Measurements from ENCODE around the gene PHLPP2. TPM values are rescaled to one million over a fixed set of nuclear protein-coding genes. Genes with fewer than 3 reads are reported as not detected.

Gene PHLPP2
- total RNA-seq, 6 experiments from 2014 or later: 2.3 to 9.8 (median 5.6) TPM

DNA sequence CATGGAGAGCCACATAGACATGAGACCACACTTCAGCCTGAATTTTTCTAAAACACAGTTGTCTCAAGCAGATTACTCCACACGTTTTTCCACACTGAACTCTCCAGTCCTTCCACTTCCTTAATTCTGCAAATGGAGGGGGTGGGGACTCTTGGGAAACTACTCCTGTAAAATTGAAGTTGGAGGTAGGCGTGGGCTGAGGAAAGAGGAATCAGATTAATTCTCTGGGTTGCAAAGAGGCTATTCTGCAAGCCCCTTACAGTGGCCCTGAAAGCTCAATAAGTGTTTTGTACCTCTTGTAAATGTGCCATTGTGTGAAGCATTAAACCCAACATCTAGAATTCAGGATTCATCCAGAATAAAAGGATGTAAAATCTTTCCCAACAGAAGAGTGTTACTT lies 88.9 kb downstream of the PHLPP2 start:
- H3K4me1 ChIP-seq: no peaks in the 10 kb centered on the region
- H3K36me3 ChIP-seq: no peaks in the 10 kb centered on the region
- H3K27me3 ChIP-seq: no peaks in the 10 kb centered on the region
- no peak overlapping the region for H3K4me3 ChIP-seq
- WGBS (ENCODE audit: insufficient coverage, low coverage, low lambda C conversion rate, missing lambda C conversion rate): 56% methylated on average over 2 of the region's 2 CpGs
- no peak for TF ChIP-seq POLR2A (IDR thresholded peaks at IDR 0.05)
- TF ChIP-seq, protein P1, sequence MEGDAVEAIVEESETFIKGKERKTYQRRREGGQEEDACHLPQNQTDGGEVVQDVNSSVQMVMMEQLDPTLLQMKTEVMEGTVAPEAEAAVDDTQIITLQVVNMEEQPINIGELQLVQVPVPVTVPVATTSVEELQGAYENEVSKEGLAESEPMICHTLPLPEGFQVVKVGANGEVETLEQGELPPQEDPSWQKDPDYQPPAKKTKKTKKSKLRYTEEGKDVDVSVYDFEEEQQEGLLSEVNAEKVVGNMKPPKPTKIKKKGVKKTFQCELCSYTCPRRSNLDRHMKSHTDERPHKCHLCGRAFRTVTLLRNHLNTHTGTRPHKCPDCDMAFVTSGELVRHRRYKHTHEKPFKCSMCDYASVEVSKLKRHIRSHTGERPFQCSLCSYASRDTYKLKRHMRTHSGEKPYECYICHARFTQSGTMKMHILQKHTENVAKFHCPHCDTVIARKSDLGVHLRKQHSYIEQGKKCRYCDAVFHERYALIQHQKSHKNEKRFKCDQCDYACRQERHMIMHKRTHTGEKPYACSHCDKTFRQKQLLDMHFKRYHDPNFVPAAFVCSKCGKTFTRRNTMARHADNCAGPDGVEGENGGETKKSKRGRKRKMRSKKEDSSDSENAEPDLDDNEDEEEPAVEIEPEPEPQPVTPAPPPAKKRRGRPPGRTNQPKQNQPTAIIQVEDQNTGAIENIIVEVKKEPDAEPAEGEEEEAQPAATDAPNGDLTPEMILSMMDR (IDR thresholded peaks at IDR 0.05): no peak
- ATAC-seq (no peak), DNase-seq (no peak)
- intact Hi-C loops (cut with DNase I): no loop called here
- no peaks in the 10 kb centered on the region for H3K9me3 ChIP-seq
- H3K27ac ChIP-seq: no peak overlapping the region

DNA sequence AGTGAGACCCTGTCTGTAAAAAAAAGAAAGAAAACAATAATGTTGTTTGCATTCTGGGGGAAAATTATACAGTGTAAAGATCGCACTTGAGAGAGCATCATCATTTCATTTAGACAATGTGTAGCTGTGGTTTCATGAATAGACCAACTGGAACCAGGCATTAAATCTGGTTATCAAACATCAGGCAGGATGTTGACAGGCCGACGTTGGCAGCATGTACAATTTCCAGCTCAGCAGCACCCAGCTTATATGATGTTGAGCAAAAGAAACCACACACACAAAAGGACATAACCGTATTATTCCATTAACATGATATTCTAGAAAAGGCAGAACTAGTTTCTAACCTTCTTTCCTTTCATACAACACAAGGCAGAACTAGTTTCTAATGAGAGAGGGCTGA lies 92.7 kb downstream of the PHLPP2 start:
- Histone ChIP-seq H3K4me1 (peaks cover 0 to 3% (median 0%) of the 10 kb centered on the region in 4 donors), H3K36me3 (no peaks in the 10 kb centered on the region), H3K27ac (no peak overlapping the region), H3K9me3 (no peaks in the 10 kb centered on the region), H3K27me3 (no peaks in the 10 kb centered on the region), H3K4me3 (no peak overlapping the region)
- TF ChIP-seq, protein P1 (IDR thresholded peaks at IDR 0.05): no peak
- ATAC-seq: no peak
- WGBS (ENCODE audit: insufficient coverage, low coverage, low lambda C conversion rate, missing lambda C conversion rate): 61% methylated on average over 4 of the region's 4 CpGs
- no peak for DNase-seq
- intact Hi-C loops (cut with DNase I): no loop called here

DNA sequence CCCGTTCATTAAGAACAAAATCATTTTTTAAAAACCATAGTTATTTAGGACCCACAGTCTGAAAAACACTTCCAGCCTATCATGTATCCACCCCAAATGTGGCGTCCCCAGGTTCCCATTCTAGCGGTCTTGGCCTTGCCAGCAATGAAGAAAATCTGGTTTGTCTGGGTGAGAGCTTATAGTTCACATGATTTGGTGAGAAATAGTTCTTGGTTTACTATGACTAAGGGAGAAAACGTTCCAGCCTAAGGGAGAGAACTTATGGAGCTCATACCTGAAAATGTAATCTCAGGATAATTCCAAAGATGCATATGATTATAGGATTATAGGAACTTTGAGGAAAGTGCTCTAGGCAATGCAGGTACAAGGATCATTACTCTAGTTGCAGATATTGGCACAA lies 93.7 kb downstream of the PHLPP2 start:
- Histone ChIP-seq H3K4me3 (no peak overlapping the region), H3K9me3 (no peaks in the 10 kb centered on the region), H3K27ac (no peak overlapping the region), H3K27me3 (no peaks in the 10 kb centered on the region), H3K36me3 (no peaks in the 10 kb centered on the region), H3K4me1 (peaks cover 0 to 4% (median 0%) of the 10 kb centered on the region in 4 donors)
- DNase-seq (no peak), ATAC-seq (no peak)
- 77% methylated on average over 4 of the region's 4 CpGs for WGBS (ENCODE audit: insufficient coverage, low coverage, low lambda C conversion rate, missing lambda C conversion rate)
- TF ChIP-seq, protein P1 (IDR thresholded peaks at IDR 0.05): no peak
- no peak for TF ChIP-seq POLR2A (IDR thresholded peaks at IDR 0.05)
- intact Hi-C loops (cut with DNase I): no loop called here

DNA sequence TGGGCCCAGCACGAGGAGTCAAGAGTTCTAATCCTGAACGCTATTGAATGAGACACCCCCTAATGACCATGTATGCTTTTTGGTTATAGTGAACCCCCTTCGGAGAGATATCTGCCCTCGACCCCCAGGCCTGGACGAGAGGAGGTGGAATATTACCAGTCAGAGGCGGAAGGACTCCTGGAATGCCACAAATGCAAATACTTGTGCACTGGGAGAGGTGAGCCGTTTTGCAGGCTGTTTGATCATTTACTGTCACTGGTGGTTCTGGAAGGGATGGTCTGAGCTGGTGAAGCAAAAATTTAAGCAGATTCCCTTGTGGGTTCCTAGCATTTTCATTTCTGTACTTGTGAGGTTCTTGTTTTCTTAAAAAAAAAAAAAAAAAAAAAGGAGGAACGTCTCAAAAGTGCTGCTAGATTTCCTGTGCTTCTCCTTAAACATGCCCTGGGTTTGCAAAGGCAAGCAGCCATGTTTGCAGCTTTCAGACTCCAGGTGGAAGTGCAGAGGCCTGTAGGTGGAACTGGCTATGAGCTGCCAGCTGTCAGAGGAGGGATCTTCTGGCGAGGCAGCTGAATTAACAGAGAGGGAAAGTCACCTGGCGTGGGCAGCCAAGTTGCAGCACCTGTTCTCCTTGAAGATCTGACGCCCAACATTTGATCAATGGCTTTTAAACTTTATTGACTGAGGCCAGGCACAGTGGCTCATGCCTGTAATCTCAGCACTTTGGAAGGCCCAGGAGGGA lies 95.1 kb downstream of the PHLPP2 start:
- no peak overlapping the region for H3K27ac ChIP-seq
- H3K27me3 ChIP-seq: no peaks in the 10 kb centered on the region
- WGBS (ENCODE audit: insufficient coverage, low coverage, low lambda C conversion rate, missing lambda C conversion rate): 62% methylated on average over 2 of the region's 11 CpGs
- TF ChIP-seq POLR2A (IDR thresholded peaks at IDR 0.05): no peak
- TF ChIP-seq, protein P1 (IDR thresholded peaks at IDR 0.05): no peak
- DNase-seq (no peak), ATAC-seq (no peak)
- H3K4me3 ChIP-seq: no peak overlapping the region
- H3K4me1 ChIP-seq: peaks cover 0 to 4% (median 0%) of the 10 kb centered on the region in 4 donors
- H3K9me3 ChIP-seq: no peaks in the 10 kb centered on the region
- intact Hi-C loops (cut with DNase I): no loop called here
- no peaks in the 10 kb centered on the region for H3K36me3 ChIP-seq
